GM12891 (cell line): ENCODE data around the gene PROK1. TPM values are rescaled to one million over a fixed set of nuclear protein-coding genes. Genes with fewer than 3 reads are reported as not detected.
"Not testable (repeated sequence)": the region's sequence is repeated elsewhere in the genome, so short reads cannot be mapped to it uniquely, and the experiment has no call there.

Experiments used
- DNase-seq: peaks from one replicate; pipeline ENCODE4 v3.0.0; 2011; ENCODE audit warnings: low spot score; ENCODE audit not compliant: insufficient read length
- FAIRE-seq: peaks from 2 replicates; lab custom pipeline; 2011; peaks lifted over from hg19 to GRCh38; lab: Jason Lieb, UNC
- PAX5 ChIP-seq: IDR thresholded peaks from 2 replicates; pipeline ENCODE4 v1.6.1; 2011; ENCODE audit warnings: low read length, moderate library complexity, mild to moderate bottlenecking; ENCODE audit not compliant: insufficient read depth, severe bottlenecking
- POLR2A ChIP-seq: IDR thresholded peaks from 2 replicates; pipeline ENCODE4 v1.6.1; 2011; ENCODE audit warnings: low read depth, low read length, control low read depth
- POLR2AphosphoS5 ChIP-seq: IDR thresholded peaks from 2 replicates; pipeline ENCODE4 v1.6.1; 2011; ENCODE audit warnings: low read depth, low read length, control low read depth
- POU2F2 ChIP-seq: IDR thresholded peaks from 2 replicates; pipeline ENCODE4 v1.6.1; 2011; ENCODE audit warnings: low read depth, mild to moderate bottlenecking, control low read depth, low read length, moderate library complexity
- SPI1 ChIP-seq: IDR thresholded peaks from 2 replicates; pipeline ENCODE4 v1.6.1; 2011; ENCODE audit warnings: low read depth, low read length, control low read depth
- TAF1 ChIP-seq: IDR thresholded peaks from 2 replicates; pipeline ENCODE4 v1.6.1; 2011; ENCODE audit warnings: low read depth, low read length, control low read depth
- polyA plus RNA-seq: library from polyadenylated mRNA; unstranded; fragments of >200 nt; gene quantifications from one replicate; pipeline ENCODE4 v1.2.1, GENCODE V29; 2012; ENCODE audit warnings: low read depth, missing spikeins, inconsistent platforms; ENCODE audit not compliant: missing spikeins

PROK1 gene, protein sequence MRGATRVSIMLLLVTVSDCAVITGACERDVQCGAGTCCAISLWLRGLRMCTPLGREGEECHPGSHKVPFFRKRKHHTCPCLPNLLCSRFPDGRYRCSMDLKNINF
- polyA plus RNA-seq: not detected

GRCh38 chr1:110450929-110451328 is at the start of gene PROK1:
PROK1 (plus strand) TSS chr1:110451149; CDS start chr1:110451217, 68 bp downstream.
- TF ChIP-seq POU2F2: no peak
- TF ChIP-seq PAX5: no peak
- TF ChIP-seq SPI1: no peak
- TF ChIP-seq POLR2A: no peak
- no peak for TF ChIP-seq TAF1
- TF ChIP-seq POLR2AphosphoS5: no peak
- FAIRE-seq (no peak), DNase-seq (no peak)

DNA sequence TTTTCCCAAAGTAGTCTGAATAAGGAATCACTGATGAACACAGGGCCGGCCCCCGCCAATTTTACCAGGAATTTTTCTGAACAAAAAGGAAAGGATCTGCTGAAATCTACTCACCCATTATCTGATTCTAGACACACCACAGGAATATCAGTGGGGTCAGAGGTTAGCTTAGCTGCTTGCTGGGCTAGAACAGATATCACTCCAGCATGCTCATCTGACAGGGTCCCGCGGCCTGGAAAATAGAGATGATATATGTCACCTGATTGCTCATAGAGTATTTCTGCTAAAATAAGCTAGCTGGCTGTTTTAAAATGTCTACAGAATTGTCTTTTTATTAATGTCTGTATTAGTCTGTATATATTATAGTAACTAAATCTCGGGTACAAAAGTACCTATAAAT is 47.1 kb upstream of the PROK1 start:
- FAIRE-seq: no peak
- DNase-seq: no peak
- no peak for TF ChIP-seq POLR2AphosphoS5
- TF ChIP-seq POLR2A: no peak

GRCh38 chr1:110404401-110404800 is 46.5 kb upstream of the PROK1 start:
- TF ChIP-seq POLR2AphosphoS5 (no peak), SPI1 (no peak), PAX5 (no peak), POU2F2 (no peak), TAF1 (no peak), POLR2A (no peak)
- DNase-seq: no peak
- no peak for FAIRE-seq

DNA sequence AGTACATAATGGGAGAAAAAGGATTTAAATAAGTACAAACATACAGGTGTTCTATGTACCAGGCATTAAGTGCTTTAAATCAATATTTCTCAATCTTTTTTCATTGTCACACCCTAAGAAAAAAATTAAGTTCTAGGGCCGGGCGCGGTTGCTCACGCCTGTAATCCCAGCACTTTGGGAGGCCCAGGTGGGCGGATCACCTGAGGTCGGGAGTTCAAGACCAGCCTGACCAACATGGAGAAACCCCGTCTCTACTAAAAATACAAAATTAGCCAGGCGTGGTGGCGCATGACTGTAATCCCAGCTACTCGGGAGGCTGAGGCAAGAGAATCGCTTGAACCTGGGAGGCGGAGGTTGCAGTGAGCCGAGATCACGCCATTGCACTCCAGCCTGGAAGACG is 44.5 kb upstream of the PROK1 start:
- DNase-seq, FAIRE-seq: not testable (repeated sequence)

DNA sequence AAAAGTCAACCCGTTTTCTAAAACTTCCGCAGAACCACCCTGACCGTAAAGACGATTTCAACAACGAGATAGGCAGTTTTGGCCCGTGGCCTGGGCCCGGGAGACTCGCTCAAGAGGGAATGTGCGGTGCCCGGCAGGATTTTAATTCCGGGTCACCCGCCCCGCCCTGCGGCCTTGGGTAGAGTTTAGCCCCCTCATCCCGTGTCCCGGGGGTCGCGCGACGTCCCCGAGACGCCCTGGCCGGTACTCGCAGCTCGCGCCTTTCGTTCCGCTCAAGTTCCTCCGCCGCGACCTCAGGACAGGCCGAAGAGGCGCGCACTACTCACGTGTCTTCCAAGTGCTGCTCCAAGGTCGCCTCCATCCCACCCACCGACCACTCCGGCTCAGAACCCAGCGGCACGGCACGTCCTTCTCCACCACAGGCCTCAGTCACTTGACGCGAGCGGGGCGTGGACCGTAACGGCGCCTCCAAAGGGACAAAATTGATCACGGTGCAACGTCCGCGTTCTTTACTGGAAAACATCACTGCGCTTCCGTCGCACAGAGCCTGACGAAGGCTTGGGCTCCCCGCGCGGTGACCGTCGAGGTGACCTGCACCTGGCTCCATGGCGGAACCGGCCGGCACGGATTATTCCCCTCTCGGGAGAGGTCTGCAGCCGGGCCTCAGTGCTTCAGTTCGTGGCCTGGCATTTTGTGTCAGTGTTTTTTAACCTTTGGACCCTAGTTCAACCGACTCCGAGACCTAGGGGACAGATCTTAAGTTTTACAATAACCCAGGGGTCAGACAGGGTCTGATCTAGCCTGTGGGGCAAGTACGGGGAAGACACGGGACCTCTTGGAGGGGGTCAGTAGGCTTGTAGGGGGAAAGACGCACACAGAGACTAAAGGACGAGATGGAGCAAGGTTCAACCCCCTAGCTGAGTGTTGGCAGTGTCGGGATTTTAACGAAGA is 43.4 kb upstream of the PROK1 start, which contains the start of gene LAMTOR5:
LAMTOR5 (minus strand) TSS at position 435 of the 951 bp plus-strand sequence; CDS start at position 361, 74 bp downstream.
- peak; percentile 68 for DNase-seq
- TF ChIP-seq POU2F2 (peak; percentile 88), POLR2AphosphoS5 (peak; percentile 95), TAF1 (peak; percentile 92), PAX5 (no peak), POLR2A (peak; percentile 96), SPI1 (no peak)
- FAIRE-seq: peak; percentile 99

GRCh38 chr1:110408488-110408887 is 42.5 kb upstream of the PROK1 start:
- TF ChIP-seq POLR2AphosphoS5: no peak
- TF ChIP-seq PAX5: no peak
- TF ChIP-seq SPI1: no peak
- no peak for TF ChIP-seq POU2F2
- no peak for TF ChIP-seq POLR2A
- no peak for TF ChIP-seq TAF1
- DNase-seq (no peak), FAIRE-seq (no peak)

DNA sequence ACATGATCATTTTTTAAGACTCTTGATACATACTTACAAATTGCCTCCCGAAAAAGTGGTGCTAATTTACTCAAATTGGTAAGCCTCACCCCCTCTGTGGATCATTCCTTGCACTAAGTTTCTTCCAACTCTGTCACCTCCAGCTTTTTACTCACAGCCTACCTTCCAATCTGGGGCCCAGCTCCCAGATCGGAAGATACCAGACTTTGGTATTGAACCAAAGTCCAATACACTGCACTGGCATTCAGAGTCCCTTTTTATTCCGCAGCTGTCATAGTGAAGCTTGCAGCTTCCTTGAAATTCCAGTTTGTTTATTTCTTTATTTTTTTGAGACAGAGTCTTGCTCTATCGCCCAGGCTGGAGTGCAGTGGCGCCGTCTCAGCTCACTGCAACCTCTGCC is 41.6 kb upstream of the PROK1 start:
- DNase-seq: no peak
- TF ChIP-seq PAX5 (no peak), SPI1 (no peak), POLR2A (no peak), TAF1 (no peak), POU2F2 (no peak), POLR2AphosphoS5 (no peak)
- no peak for FAIRE-seq

- FAIRE-seq: no peak
- TF ChIP-seq PAX5: no peak
- TF ChIP-seq POLR2A: no peak
- no peak for TF ChIP-seq TAF1
- no peak for TF ChIP-seq POLR2AphosphoS5
- TF ChIP-seq SPI1: no peak
- TF ChIP-seq POU2F2: no peak
- DNase-seq: no peak
Measured at GRCh38 chr1:110411173-110411735, 39.7 kb upstream of the PROK1 start.

- peak; percentile 75 for FAIRE-seq
- TF ChIP-seq POLR2A (no peak), POU2F2 (no peak), TAF1 (no peak), POLR2AphosphoS5 (no peak), PAX5 (no peak)
- peak; percentile 46 for DNase-seq
Measured at GRCh38 chr1:110412576-110412975, 38.4 kb upstream of the PROK1 start.

DNA sequence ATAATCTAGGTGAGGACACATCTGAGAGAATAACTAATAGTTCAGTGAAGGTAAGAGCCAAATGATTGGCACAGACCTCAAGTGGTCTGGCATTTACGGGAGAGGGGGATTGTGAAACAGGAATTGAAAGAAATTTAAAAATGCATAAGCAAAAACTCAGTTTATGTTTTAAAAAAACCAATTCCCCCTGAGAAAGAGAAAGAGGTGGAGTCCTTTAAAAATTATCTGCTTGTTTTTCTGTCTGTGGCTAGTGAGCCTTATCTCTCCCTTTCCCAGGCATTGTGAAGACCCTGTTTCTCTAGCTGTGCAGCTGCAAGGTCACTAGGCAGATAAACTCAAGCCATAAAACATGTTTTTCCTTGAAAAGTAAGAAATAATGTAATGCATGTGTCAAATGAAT is 37.9 kb upstream of the PROK1 start:
- DNase-seq, FAIRE-seq: not testable (repeated sequence)
- peak; percentile 15; the same call in 1 of the 2 replicates for TF ChIP-seq SPI1

- TF ChIP-seq SPI1: no peak
- no peak for TF ChIP-seq TAF1
- TF ChIP-seq POLR2A: no peak
- TF ChIP-seq POLR2AphosphoS5: no peak
- no peak for TF ChIP-seq PAX5
- no peak for TF ChIP-seq POU2F2
Measured at GRCh38 chr1:110418729-110419128, 32.2 kb upstream of the PROK1 start.

More at GRCh38 chr1:110418729-110419128, 32.2 kb upstream of the PROK1 start:
- FAIRE-seq (no peak), DNase-seq (no peak)
